ENCODE measurements around the gene FGF3.

DNA sequence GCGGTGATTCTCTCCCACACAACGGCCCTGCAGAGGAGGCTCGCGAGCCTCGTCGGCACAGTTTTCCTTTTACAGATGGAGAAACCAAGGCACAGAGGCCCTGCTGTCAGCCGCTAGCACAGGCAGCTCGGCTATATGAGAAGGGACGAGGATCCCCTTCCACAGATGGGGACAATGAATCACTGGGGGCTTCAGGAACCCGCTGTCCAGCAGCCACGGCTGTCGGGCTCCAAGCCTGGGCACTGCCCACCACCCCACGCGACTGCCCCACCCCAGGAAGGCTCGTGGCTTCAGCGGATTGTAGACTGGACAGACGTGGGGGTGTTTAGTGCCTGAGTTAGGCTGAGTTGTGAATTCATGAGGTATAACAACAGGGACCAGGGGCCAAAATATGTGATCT, 17.2 kb upstream of the FGF3 start:
- TF ChIP-seq, protein P1, sequence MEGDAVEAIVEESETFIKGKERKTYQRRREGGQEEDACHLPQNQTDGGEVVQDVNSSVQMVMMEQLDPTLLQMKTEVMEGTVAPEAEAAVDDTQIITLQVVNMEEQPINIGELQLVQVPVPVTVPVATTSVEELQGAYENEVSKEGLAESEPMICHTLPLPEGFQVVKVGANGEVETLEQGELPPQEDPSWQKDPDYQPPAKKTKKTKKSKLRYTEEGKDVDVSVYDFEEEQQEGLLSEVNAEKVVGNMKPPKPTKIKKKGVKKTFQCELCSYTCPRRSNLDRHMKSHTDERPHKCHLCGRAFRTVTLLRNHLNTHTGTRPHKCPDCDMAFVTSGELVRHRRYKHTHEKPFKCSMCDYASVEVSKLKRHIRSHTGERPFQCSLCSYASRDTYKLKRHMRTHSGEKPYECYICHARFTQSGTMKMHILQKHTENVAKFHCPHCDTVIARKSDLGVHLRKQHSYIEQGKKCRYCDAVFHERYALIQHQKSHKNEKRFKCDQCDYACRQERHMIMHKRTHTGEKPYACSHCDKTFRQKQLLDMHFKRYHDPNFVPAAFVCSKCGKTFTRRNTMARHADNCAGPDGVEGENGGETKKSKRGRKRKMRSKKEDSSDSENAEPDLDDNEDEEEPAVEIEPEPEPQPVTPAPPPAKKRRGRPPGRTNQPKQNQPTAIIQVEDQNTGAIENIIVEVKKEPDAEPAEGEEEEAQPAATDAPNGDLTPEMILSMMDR (IDR thresholded peaks at IDR 0.05): no peak
- TF ChIP-seq POLR2A (IDR thresholded peaks at IDR 0.05; ENCODE audit: low read depth): no peak

Measured in esophagus muscularis mucosa (tissue), 3 donors.